Transverse colon (tissue), 4 donors: ENCODE results near the gene TBCD. TPM values are rescaled to one million over a fixed set of nuclear protein-coding genes. Genes with fewer than 3 reads are reported as not detected.

Experiments used
- DNase-seq: peaks from one replicate; pipeline ENCODE4 v3.0.0-alpha.2; 2019
- H3K27ac ChIP-seq, 4 donors: fragments of 200-600 bp; sonication (generic); 2 replicates each; pipeline ENCODE4 v1.5.1; 2016 to 2018; ENCODE audit warnings: inconsistent platforms in 4 of 4
- H3K27me3 ChIP-seq: fragments of 200-600 bp; sonication (generic); 2 replicates; pipeline ENCODE4 v1.5.1; 2017; ENCODE audit warnings: inconsistent platforms
- H3K36me3 ChIP-seq, 4 donors: fragments of 200-600 bp; sonication (generic); 2 replicates each; pipeline ENCODE4 v1.5.1; 2017 to 2019; ENCODE audit warnings: inconsistent platforms in 4 of 4
- H3K4me1 ChIP-seq, 4 donors: fragments of 200-600 bp; sonication (generic); 2 replicates each; pipeline ENCODE4 v1.5.1; 2017 to 2020; ENCODE audit warnings: inconsistent platforms in 4 of 4
- H3K4me3 ChIP-seq, 4 donors: fragments of 200-600 bp; sonication (generic); 1 replicate in 1 of 4; 2 replicates in 3 of 4; pipeline versions ENCODE4 v1.5.1 to v1.6.1; 2017 to 2019; ENCODE audit warnings: inconsistent platforms in 4 of 4
- H3K9me3 ChIP-seq, 2 donors: fragments of 200-600 bp; sonication (generic); 2 replicates each; pipeline ENCODE4 v1.5.1; 2017 to 2019; ENCODE audit warnings: inconsistent platforms in 2 of 2
- EP300 ChIP-seq: sonication (generic); formaldehyde crosslinking; IDR thresholded peaks from one replicate; pipeline ENCODE4 v1.6.1; 2017; ENCODE audit warnings: antibody characterized with exemption, low read depth
- POLR2A ChIP-seq: fragments of 450-650 bp; IDR thresholded peaks from one replicate; pipeline ENCODE4 v1.6.1; 2016; ENCODE audit warnings: antibody characterized with exemption, mild to moderate bottlenecking, moderate library complexity
- POLR2AphosphoS5 ChIP-seq, 3 donors: sonication (generic); formaldehyde crosslinking; IDR thresholded peaks; one replicate each; pipeline ENCODE4 v1.6.1; 2016; ENCODE audit warnings: antibody characterized with exemption in 3 of 3
- WGBS, 2 donors: methylation state at CpG; one replicate each; pipeline ENCODE4 v1.1.5; 2018; ENCODE audit warnings: low coverage in 1 of 2; 5-methylcytosine and 5-hydroxymethylcytosine counted together
- in situ Hi-C, 4 donors: fragments of 200-750 bp; cut with MboI; loops; one replicate each; pipeline versions ENCODE4 v1.15.0 to v1.15.1; 2017; ENCODE audit warnings: low sequenced_read_pairs in 3 of 4, low pct_ligation_motif_present in 1 of 4, low pct_unique_long_range_greater_than_20kb in 1 of 4
- intact Hi-C: fragments of 100-400 bp; cut with DNase I; formaldehyde crosslinking; loops from one replicate; pipeline ENCODE4 v1.15.1; 2023; ENCODE audit warnings: low total_unique reads
- total RNA-seq, 4 donors: library from RNA; depleted of rRNA; stranded (reverse); fragments of >200 nt; gene quantifications; one replicate each; pipeline ENCODE4 v1.1.0, GENCODE V29; 2016
- TF ChIP-seq, protein P1 (sequence below), 5 experiments: fragments of 200-600 bp in 3 of 5; fragments of 450-650 bp in 2 of 5; sonication (generic) in 3 of 5; IDR thresholded peaks; 1 replicate in 2 of 5; 2 replicates in 3 of 5; pipeline ENCODE4 v1.5.1; 2016 to 2017; ENCODE audit warnings: antibody characterized with exemption in 5 of 5, inconsistent platforms in 3 of 5, mild to moderate bottlenecking in 2 of 5, moderate library complexity in 1 of 5

The TBCD gene
- total RNA-seq, 4 donors from 2014 or later = 38.6 to 104 (median 39.8) TPM

DNA sequence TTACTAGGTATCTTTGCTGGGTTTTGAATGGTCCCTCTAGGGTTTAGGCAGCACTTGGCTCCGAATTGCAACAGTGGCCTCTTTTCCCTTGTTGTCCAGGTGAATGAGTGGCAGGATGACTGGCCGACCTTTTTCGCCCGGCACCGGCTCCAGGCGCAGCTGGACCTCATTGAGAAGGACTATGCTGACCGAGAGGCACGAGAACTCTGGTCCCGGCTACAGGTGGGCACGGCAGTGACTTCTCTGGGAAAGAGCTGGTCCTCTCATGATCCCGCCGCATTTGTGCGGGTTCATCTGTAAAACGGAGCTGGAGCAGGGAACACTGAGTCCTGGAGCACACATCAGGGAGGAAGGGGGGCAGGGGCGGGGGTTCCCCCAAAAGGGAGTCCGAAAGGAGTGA lies 3.1 kb upstream of the TBCD start:
- no peak for DNase-seq
- H3K27me3 ChIP-seq = no peaks in the 10 kb centered on the region
- no peaks in the 10 kb centered on the region for H3K9me3 ChIP-seq
- H3K36me3 ChIP-seq = no peaks in the 10 kb centered on the region
- no peak overlapping the region for H3K27ac ChIP-seq
- 99 to 100% methylated on average over 7 to 16 of the region's 16 CpGs for WGBS, 2 donors
- no peak overlapping the region for H3K4me3 ChIP-seq
- peaks cover 8 to 14% (median 12%) of the 10 kb centered on the region in 4 donors for H3K4me1 ChIP-seq
- in situ Hi-C loops = no loop called here
- TF ChIP-seq, protein P1, sequence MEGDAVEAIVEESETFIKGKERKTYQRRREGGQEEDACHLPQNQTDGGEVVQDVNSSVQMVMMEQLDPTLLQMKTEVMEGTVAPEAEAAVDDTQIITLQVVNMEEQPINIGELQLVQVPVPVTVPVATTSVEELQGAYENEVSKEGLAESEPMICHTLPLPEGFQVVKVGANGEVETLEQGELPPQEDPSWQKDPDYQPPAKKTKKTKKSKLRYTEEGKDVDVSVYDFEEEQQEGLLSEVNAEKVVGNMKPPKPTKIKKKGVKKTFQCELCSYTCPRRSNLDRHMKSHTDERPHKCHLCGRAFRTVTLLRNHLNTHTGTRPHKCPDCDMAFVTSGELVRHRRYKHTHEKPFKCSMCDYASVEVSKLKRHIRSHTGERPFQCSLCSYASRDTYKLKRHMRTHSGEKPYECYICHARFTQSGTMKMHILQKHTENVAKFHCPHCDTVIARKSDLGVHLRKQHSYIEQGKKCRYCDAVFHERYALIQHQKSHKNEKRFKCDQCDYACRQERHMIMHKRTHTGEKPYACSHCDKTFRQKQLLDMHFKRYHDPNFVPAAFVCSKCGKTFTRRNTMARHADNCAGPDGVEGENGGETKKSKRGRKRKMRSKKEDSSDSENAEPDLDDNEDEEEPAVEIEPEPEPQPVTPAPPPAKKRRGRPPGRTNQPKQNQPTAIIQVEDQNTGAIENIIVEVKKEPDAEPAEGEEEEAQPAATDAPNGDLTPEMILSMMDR (IDR thresholded peaks at IDR 0.05) = no peak
- TF ChIP-seq POLR2A (no peak), EP300 (no peak), POLR2AphosphoS5 (IDR thresholded peaks at IDR 0.05) (no peak)
- intact Hi-C loops = no loop called here

DNA sequence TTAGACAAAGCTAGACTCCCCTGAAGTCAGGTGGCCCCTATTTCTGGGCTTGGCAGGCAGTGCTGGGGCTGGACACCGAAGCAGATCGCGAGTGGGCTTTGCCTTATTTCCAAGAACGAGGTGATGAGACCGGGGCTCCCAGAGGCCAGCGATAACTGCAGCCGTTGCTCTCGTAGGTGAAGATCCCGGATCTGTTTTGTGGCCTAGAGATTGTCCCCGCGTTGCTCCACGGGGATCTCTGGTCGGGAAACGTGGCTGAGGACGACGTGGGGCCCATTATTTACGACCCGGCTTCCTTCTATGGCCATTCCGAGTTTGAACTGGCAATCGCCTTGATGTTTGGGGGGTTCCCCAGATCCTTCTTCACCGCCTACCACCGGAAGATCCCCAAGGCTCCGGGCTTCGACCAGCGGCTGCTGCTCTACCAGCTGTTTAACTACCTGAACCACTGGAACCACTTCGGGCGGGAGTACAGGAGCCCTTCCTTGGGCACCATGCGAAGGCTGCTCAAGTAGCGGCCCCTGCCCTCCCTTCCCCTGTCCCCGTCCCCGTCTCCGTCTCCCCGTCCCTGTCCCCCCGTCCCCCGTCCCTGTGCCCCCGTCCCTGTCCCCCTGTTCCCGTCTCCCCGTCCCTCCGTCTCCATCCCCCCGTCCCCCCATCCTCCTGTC lies 1.5 kb upstream of the TBCD start:
- H3K9me3 ChIP-seq = no peaks in the 10 kb centered on the region
- no peak overlapping the region for H3K4me3 ChIP-seq
- H3K36me3 ChIP-seq = no peaks in the 10 kb centered on the region
- peaks cover 8 to 23% (median 17%) of the 10 kb centered on the region in 4 donors for H3K4me1 ChIP-seq
- no peaks in the 10 kb centered on the region for H3K27me3 ChIP-seq
- intact Hi-C loops = no loop called here
- 84% methylated on average over 39 of the region's 40 CpGs; no CpG with 5 or more reads in 1 of the 2 donors for WGBS, 2 donors
- peak overlapping the region in 1 of 4 donors; percentile 1 for H3K27ac ChIP-seq
- TF ChIP-seq EP300 (no peak), POLR2A (no peak), POLR2AphosphoS5 (IDR thresholded peaks at IDR 0.05) (no peak)
- TF ChIP-seq, protein P1 (IDR thresholded peaks at IDR 0.05) = no peak
- in situ Hi-C loops = loop anchor here in 1 of 4 donors (25.0 kb wide), 1 partner anchor 88 kb away; no protein-coding TSS in a partner anchor
- no peak for DNase-seq

DNA sequence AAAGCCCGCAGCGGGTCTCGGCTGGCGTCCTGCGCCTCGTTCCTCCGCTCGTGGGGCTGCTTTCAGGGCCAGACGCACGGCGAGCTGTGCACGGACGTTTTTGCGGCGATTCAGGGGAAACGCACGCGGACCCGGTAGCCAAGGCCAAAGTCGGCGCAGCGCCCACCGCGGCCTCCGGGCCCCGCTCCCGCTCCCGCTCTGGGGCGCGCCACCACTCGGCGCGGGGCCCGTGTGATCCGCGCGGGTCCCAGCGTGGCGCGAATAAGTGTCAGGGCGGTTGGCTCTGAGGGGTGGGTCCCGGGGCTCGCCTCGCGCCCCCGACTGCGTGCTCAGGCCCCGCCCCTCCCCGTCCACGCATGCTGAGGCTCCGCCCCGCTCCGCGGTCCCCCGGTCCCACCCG lies 694 bp upstream of the TBCD start:
- intact Hi-C loops = no loop called here
- Histone ChIP-seq H3K9me3 (no peaks in the 10 kb centered on the region), H3K27ac (peak overlapping the region; percentile 89 to 93 (median 91)), H3K4me1 (peaks cover 8 to 23% (median 17%) of the 10 kb centered on the region in 4 donors), H3K36me3 (no peaks in the 10 kb centered on the region), H3K4me3 (peak overlapping the region; percentile 42 to 99 (median 86)), H3K27me3 (no peaks in the 10 kb centered on the region)
- TF ChIP-seq, protein P1 (IDR thresholded peaks at IDR 0.05) = peak in 1 of 5 experiments; percentile 11
- peak in 1 of 3 donors; percentile 25 for TF ChIP-seq POLR2AphosphoS5 (IDR thresholded peaks at IDR 0.05)
- TF ChIP-seq POLR2A = no peak
- 36% methylated on average over 21 of the region's 56 CpGs; no CpG with 5 or more reads in 1 of the 2 donors for WGBS, 2 donors
- in situ Hi-C loops = loop anchor here in 1 of 4 donors (25.0 kb wide), 1 partner anchor 89 kb away; no protein-coding TSS in a partner anchor
- peak; percentile 22 for DNase-seq

DNA sequence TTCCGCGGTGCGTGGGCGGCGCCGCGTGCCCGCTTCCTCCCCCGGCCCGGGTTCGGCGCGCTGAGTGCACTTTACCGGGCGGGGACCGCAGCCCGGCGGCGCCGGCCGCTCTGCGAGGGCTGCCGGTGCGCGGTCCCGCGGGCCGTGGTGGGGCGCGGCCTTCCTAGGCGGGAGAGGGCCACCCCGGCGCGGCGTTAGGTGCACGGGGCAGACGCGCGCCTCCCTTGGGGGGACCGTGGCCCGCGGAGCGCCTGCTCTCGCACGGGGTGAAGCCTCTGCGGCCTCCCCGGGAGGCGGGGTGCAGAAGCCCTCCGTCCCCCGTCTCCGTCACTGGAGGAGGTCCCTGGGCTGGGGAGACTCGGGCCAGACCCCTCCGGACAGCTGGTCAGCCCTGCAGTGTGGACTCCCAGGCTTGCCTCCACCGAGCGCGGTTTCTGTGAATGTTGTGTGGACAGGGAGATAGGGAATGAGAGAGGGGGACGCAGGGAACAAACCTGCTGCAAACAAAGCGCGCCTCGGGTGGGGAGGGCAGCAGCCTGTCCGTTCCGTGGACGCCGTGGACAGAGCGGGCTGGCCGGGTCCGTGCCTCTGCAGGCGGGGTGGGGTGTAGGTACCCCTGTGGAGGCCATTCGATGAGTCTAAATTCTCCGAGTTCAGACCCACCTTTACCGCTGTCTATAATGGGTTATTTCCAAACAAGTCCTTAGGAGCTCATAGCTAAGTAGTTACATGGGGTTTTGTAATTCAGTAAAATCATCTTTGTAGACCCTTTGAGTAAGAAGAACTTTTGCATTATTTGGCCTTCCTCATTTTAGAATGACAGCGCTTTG lies 721 bp downstream of the TBCD start:
- 0 to 4% methylated on average over 13 to 27 of the region's 72 CpGs for WGBS, 2 donors
- no peaks in the 10 kb centered on the region for H3K9me3 ChIP-seq

More for the DNA sequence above, 721 bp downstream of the TBCD start:
- intact Hi-C loops = no loop called here
- in situ Hi-C loops = loop anchor here in 1 of 4 donors (25.0 kb wide), 1 partner anchor 90 kb away; no protein-coding TSS in a partner anchor
- H3K4me3 ChIP-seq = peak overlapping the region; percentile 75 to 99 (median 86)
- H3K4me1 ChIP-seq = peaks cover 8 to 23% (median 17%) of the 10 kb centered on the region in 4 donors
- no peak for TF ChIP-seq POLR2A
- TF ChIP-seq, protein P1 (IDR thresholded peaks at IDR 0.05) = no peak
- TF ChIP-seq POLR2AphosphoS5 (IDR thresholded peaks at IDR 0.05) = no peak
- TF ChIP-seq EP300 = no peak
- H3K27me3 ChIP-seq = no peaks in the 10 kb centered on the region
- peak overlapping the region; percentile 89 to 93 (median 91) for H3K27ac ChIP-seq
- H3K36me3 ChIP-seq = no peaks in the 10 kb centered on the region
- DNase-seq = peak; percentile 39
